HG03521 (cell line): ENCODE data around the gene CDCP2.

Source experiments
- ATAC-seq: cut with Tn5 transposase; IDR thresholded peaks from one replicate; pipeline ENCODE4 v1.9.1; 2021; ENCODE audit warnings: mild to moderate bottlenecking, moderate library complexity; ENCODE audit not compliant: unreplicated experiment

The CDCP2 gene

GRCh38 chr1:54152696-54153095 lies at the start of gene CDCP2:
CDCP2 (minus strand) TSS chr1:54153000; CDS start chr1:54152922, 78 bp downstream.
- no peak for ATAC-seq

GRCh38 chr1:54200519-54200997 lies 47.8 kb upstream of the CDCP2 start:
- ATAC-seq: no peak

GRCh38 chr1:54199765-54200518 lies 47.1 kb upstream of the CDCP2 start, which contains the start of the genes CYB5RL and MRPL37:
CYB5RL (minus strand) TSS chr1:54200030; CDS start chr1:54195616, 4,414 bp downstream.
MRPL37 (plus strand) TSS chr1:54200167; CDS start chr1:54200244, 77 bp downstream.
- ATAC-seq: peak; percentile 96

- ATAC-seq: no peak
Observed at GRCh38 chr1:54199151-54199764, 46.5 kb upstream of the CDCP2 start.

- no peak for ATAC-seq
Observed at GRCh38 chr1:54193453-54193852, 40.7 kb upstream of the CDCP2 start.

GRCh38 chr1:54191525-54191924 lies 38.7 kb upstream of the CDCP2 start:
- ATAC-seq: no peak

GRCh38 chr1:54190526-54190925 lies 37.7 kb upstream of the CDCP2 start:
- ATAC-seq: no peak

- ATAC-seq: no peak
Observed at GRCh38 chr1:54188291-54188690, 35.5 kb upstream of the CDCP2 start.

- no peak for ATAC-seq
Observed at GRCh38 chr1:54186056-54186455, 33.3 kb upstream of the CDCP2 start.

GRCh38 chr1:54180701-54181360 lies 28.0 kb upstream of the CDCP2 start:
- ATAC-seq: no peak

GRCh38 chr1:54178296-54179070 lies 25.7 kb upstream of the CDCP2 start:
- no peak for ATAC-seq

- ATAC-seq: no peak
Observed at GRCh38 chr1:54177726-54178125, 24.9 kb upstream of the CDCP2 start.

GRCh38 chr1:54176621-54177327 lies 24.0 kb upstream of the CDCP2 start:
- no peak for ATAC-seq

- no peak for ATAC-seq
Observed at GRCh38 chr1:54174106-54174505, 21.3 kb upstream of the CDCP2 start.

GRCh38 chr1:54173681-54174080 lies 20.9 kb upstream of the CDCP2 start:
- no peak for ATAC-seq

- ATAC-seq: no peak
Observed at GRCh38 chr1:54172614-54173599, 20.1 kb upstream of the CDCP2 start.

GRCh38 chr1:54171606-54172005 lies 18.8 kb upstream of the CDCP2 start:
- no peak for ATAC-seq

- no peak for ATAC-seq
Observed at GRCh38 chr1:54171016-54171415, 18.2 kb upstream of the CDCP2 start.

GRCh38 chr1:54169068-54169467 lies 16.3 kb upstream of the CDCP2 start:
- no peak for ATAC-seq
